Activated T-helper 2 cell treated with anti-CD3 and anti-CD28 coated beads, Interferon-gamma antibody, Interleukin-2, Interleukin-4, amounts not matched to agents 10 μg/mL and 5 μg/mL and 100 μg/mL, durations not matched to agents 14 hours and 24 hours and 36 hours (primary cell): ENCODE measurements around the gene CRIM1. TPM values are rescaled to one million over a fixed set of nuclear protein-coding genes. Genes with fewer than 3 reads are reported as not detected.

ENCODE experiments used
- DNase-seq: peaks from one replicate; pipeline ENCODE4 v3.0.0; 2021; ENCODE audit warnings: low spot score
- H3K27ac Mint-ChIP-seq: one replicate; pipeline ENCODE4 v1.8.0; 2021; ENCODE audit warnings: mixed read lengths
- H3K27me3 Mint-ChIP-seq: one replicate; pipeline ENCODE4 v1.8.0; 2021; ENCODE audit warnings: low read depth, mixed read lengths
- H3K36me3 Mint-ChIP-seq: one replicate; pipeline ENCODE4 v1.8.0; 2021; ENCODE audit warnings: low read depth, mixed read lengths
- H3K4me1 Mint-ChIP-seq: one replicate; pipeline ENCODE4 v1.8.0; 2021; ENCODE audit warnings: low read depth, mixed read lengths
- H3K4me3 Mint-ChIP-seq: one replicate; pipeline ENCODE4 v1.8.0; 2021; ENCODE audit warnings: low read depth, mild to moderate bottlenecking, moderate library complexity, mixed read lengths
- H3K9me3 Mint-ChIP-seq: one replicate; pipeline ENCODE4 v1.8.0; 2021; ENCODE audit warnings: mixed read lengths
- intact Hi-C: fragments of 100-400 bp; cut with micrococcal nuclease; formaldehyde crosslinking; loops from one replicate; pipeline ENCODE4 v1.15.1; 2023
- total RNA-seq: library from RNA; stranded (reverse); gene quantifications from 2 replicates; pipeline ENCODE4 v1.2.3, GENCODE V29; 2022

The CRIM1 gene
- total RNA-seq, 1 donor from 2014 or later, result 12.8 TPM

- Mint-ChIP-seq H3K27me3 (peaks cover 3% of the 10 kb centered on the region), H3K4me3 (no peak overlapping the region), H3K9me3 (no peaks in the 10 kb centered on the region), H3K36me3 (no peaks in the 10 kb centered on the region), H3K4me1 (no peaks in the 10 kb centered on the region), H3K27ac (no peak overlapping the region)
- DNase-seq, result no peak
- intact Hi-C loops, result no loop called here
These were observed 76.9 kb downstream of the CRIM1 start for GRCh38 chr2:36432479-36432878.

- H3K27me3 Mint-ChIP-seq, result peaks cover 6% of the 10 kb centered on the region
- H3K36me3 Mint-ChIP-seq, result no peaks in the 10 kb centered on the region
- no peak for DNase-seq
- intact Hi-C loops, result no loop called here
- no peaks in the 10 kb centered on the region for H3K9me3 Mint-ChIP-seq
- H3K4me3 Mint-ChIP-seq, result no peak overlapping the region
- no peaks in the 10 kb centered on the region for H3K4me1 Mint-ChIP-seq
- no peak overlapping the region for H3K27ac Mint-ChIP-seq
These were observed 78.0 kb downstream of the CRIM1 start for GRCh38 chr2:36433311-36434217.

- intact Hi-C loops, result no loop called here
- no peak overlapping the region for H3K27ac Mint-ChIP-seq
- peaks cover 6% of the 10 kb centered on the region for H3K27me3 Mint-ChIP-seq
- peaks cover 5% of the 10 kb centered on the region for H3K36me3 Mint-ChIP-seq
- DNase-seq, result no peak
- H3K4me3 Mint-ChIP-seq, result no peak overlapping the region
- H3K9me3 Mint-ChIP-seq, result no peaks in the 10 kb centered on the region
- H3K4me1 Mint-ChIP-seq, result peaks cover 12% of the 10 kb centered on the region
These were observed 82.9 kb downstream of the CRIM1 start for GRCh38 chr2:36438449-36438977.

GRCh38 chr2:36439084-36439483 lies 83.5 kb downstream of the CRIM1 start:
- Mint-ChIP-seq H3K27ac (no peak overlapping the region), H3K9me3 (no peaks in the 10 kb centered on the region), H3K4me3 (no peak overlapping the region), H3K36me3 (peaks cover 5% of the 10 kb centered on the region), H3K27me3 (peaks cover 6% of the 10 kb centered on the region), H3K4me1 (peaks cover 12% of the 10 kb centered on the region)
- no peak for DNase-seq
- intact Hi-C loops, result no loop called here

- Mint-ChIP-seq H3K9me3 (no peaks in the 10 kb centered on the region), H3K27me3 (peaks cover 2% of the 10 kb centered on the region), H3K4me1 (peaks cover 12% of the 10 kb centered on the region)
These were observed 85.6 kb downstream of the CRIM1 start for GRCh38 chr2:36441065-36441625.

GRCh38 chr2:36441816-36442215 lies 86.2 kb downstream of the CRIM1 start:
- Mint-ChIP-seq H3K27me3 (peaks cover 2% of the 10 kb centered on the region), H3K27ac (no peak overlapping the region), H3K36me3 (peaks cover 5% of the 10 kb centered on the region), H3K4me3 (no peak overlapping the region), H3K4me1 (peaks cover 12% of the 10 kb centered on the region), H3K9me3 (no peaks in the 10 kb centered on the region)
- DNase-seq, result no peak
- intact Hi-C loops, result no loop called here

More at GRCh38 chr2:36441065-36441625, 85.6 kb downstream of the CRIM1 start:
- intact Hi-C loops, result no loop called here
- Mint-ChIP-seq H3K36me3 (peaks cover 5% of the 10 kb centered on the region), H3K27ac (no peak overlapping the region), H3K4me3 (no peak overlapping the region)
- DNase-seq, result no peak

- intact Hi-C loops, result no loop called here
- no peak for DNase-seq
- Mint-ChIP-seq H3K4me3 (no peak overlapping the region), H3K9me3 (no peaks in the 10 kb centered on the region), H3K4me1 (peaks cover 12% of the 10 kb centered on the region), H3K27ac (no peak overlapping the region), H3K27me3 (no peaks in the 10 kb centered on the region), H3K36me3 (peaks cover 5% of the 10 kb centered on the region)
These were observed 88.8 kb downstream of the CRIM1 start for GRCh38 chr2:36444216-36444936.

- H3K4me1 Mint-ChIP-seq, result peaks cover 12% of the 10 kb centered on the region
- H3K4me3 Mint-ChIP-seq, result no peak overlapping the region
- intact Hi-C loops, result no loop called here
- H3K27me3 Mint-ChIP-seq, result no peaks in the 10 kb centered on the region
- no peaks in the 10 kb centered on the region for H3K9me3 Mint-ChIP-seq
- DNase-seq, result no peak
- peaks cover 5% of the 10 kb centered on the region for H3K36me3 Mint-ChIP-seq
- no peak overlapping the region for H3K27ac Mint-ChIP-seq
These were observed 89.7 kb downstream of the CRIM1 start for GRCh38 chr2:36445185-36445866.

GRCh38 chr2:36446294-36446693 lies 90.7 kb downstream of the CRIM1 start:
- peaks cover 5% of the 10 kb centered on the region for H3K36me3 Mint-ChIP-seq
- no peaks in the 10 kb centered on the region for H3K9me3 Mint-ChIP-seq
- H3K4me3 Mint-ChIP-seq, result no peak overlapping the region
- no peaks in the 10 kb centered on the region for H3K27me3 Mint-ChIP-seq
- no peak for DNase-seq
- intact Hi-C loops, result no loop called here
- H3K27ac Mint-ChIP-seq, result no peak overlapping the region
- H3K4me1 Mint-ChIP-seq, result peaks cover 12% of the 10 kb centered on the region

GRCh38 chr2:36449213-36449612 lies 93.6 kb downstream of the CRIM1 start:
- Mint-ChIP-seq H3K27me3 (no peaks in the 10 kb centered on the region), H3K4me3 (no peak overlapping the region), H3K27ac (no peak overlapping the region), H3K9me3 (no peaks in the 10 kb centered on the region), H3K36me3 (no peaks in the 10 kb centered on the region), H3K4me1 (no peaks in the 10 kb centered on the region)
- intact Hi-C loops, result no loop called here
- no peak for DNase-seq

GRCh38 chr2:36449943-36450392 lies 94.4 kb downstream of the CRIM1 start:
- no peaks in the 10 kb centered on the region for H3K9me3 Mint-ChIP-seq
- H3K36me3 Mint-ChIP-seq, result no peaks in the 10 kb centered on the region
- no peak overlapping the region for H3K27ac Mint-ChIP-seq
- H3K27me3 Mint-ChIP-seq, result no peaks in the 10 kb centered on the region
- no peaks in the 10 kb centered on the region for H3K4me1 Mint-ChIP-seq
- DNase-seq, result no peak
- intact Hi-C loops, result no loop called here
- no peak overlapping the region for H3K4me3 Mint-ChIP-seq

- Mint-ChIP-seq H3K36me3 (no peaks in the 10 kb centered on the region), H3K27ac (no peak overlapping the region), H3K4me1 (no peaks in the 10 kb centered on the region), H3K4me3 (no peak overlapping the region), H3K27me3 (no peaks in the 10 kb centered on the region), H3K9me3 (no peaks in the 10 kb centered on the region)
- DNase-seq, result no peak
- intact Hi-C loops, result no loop called here
These were observed 95.1 kb downstream of the CRIM1 start for GRCh38 chr2:36450466-36451196.
